Prostate gland (tissue), 2 donors: ENCODE results near the gene FNBP1L. TPM values are rescaled to one million over a fixed set of nuclear protein-coding genes. Genes with fewer than 3 reads are reported as not detected.

Experiments used
- DNase-seq: peaks from one replicate; pipeline ENCODE4 v3.0.0-alpha.2; 2019; ENCODE audit warnings: low spot score
- H3K27ac ChIP-seq, 2 donors: fragments of 200-600 bp; sonication (generic); 2 replicates each; pipeline ENCODE4 v1.5.1; 2017 to 2019
- H3K27me3 ChIP-seq: fragments of 200-600 bp; sonication (generic); replicated peaks from 2 replicates; pipeline ENCODE4 v1.5.1; 2019; ENCODE audit not compliant: insufficient read depth
- H3K36me3 ChIP-seq, 2 donors: fragments of 200-600 bp; sonication (generic); 1 replicate in 1 of 2; 2 replicates in 1 of 2; pipeline versions ENCODE4 v1.5.1 to v1.8.1; 2017 to 2019
- H3K4me1 ChIP-seq: fragments of 200-600 bp; sonication (generic); replicated peaks from 2 replicates; pipeline ENCODE4 v1.5.1; 2019
- H3K4me3 ChIP-seq, 2 donors: fragments of 200-600 bp; sonication (generic); 2 replicates each; pipeline ENCODE4 v1.5.1; 2017 to 2019
- H3K9me3 ChIP-seq: fragments of 200-600 bp; sonication (generic); 2 replicates; pipeline ENCODE4 v1.5.1; 2017
- CTCF ChIP-seq, 4 experiments: fragments of 200-600 bp in 2 of 4; fragments of 450-650 bp in 2 of 4; sonication (generic) in 2 of 4; IDR thresholded peaks; 1 replicate in 3 of 4; 2 replicates in 1 of 4; pipeline ENCODE4 v1.5.1; 2016 to 2019; ENCODE audit warnings: antibody characterized with exemption in 4 of 4, mild to moderate bottlenecking in 2 of 4, moderate library complexity in 2 of 4
- POLR2A ChIP-seq: fragments of 450-650 bp; IDR thresholded peaks from one replicate; pipeline ENCODE4 v1.6.1; 2016; ENCODE audit warnings: antibody characterized with exemption, mild to moderate bottlenecking
- POLR2AphosphoS5 ChIP-seq: sonication (generic); formaldehyde crosslinking; IDR thresholded peaks from one replicate; pipeline ENCODE4 v1.6.1; 2017; ENCODE audit warnings: antibody characterized with exemption
- WGBS: methylation state at CpG from one replicate; pipeline ENCODE4 v1.1.5; 2018; 5-methylcytosine and 5-hydroxymethylcytosine counted together
- intact Hi-C: fragments of 100-400 bp; cut with DNase I; formaldehyde crosslinking; loops from one replicate; pipeline ENCODE4 v1.14.2; 2022
- total RNA-seq, 2 donors: library from RNA; depleted of rRNA; stranded (reverse); fragments of >200 nt; gene quantifications; one replicate each; pipeline ENCODE4 v1.1.0, GENCODE V29; 2016

The FNBP1L gene
- 10 to 100 TPM; 41.1 to 49.7 TPM for total RNA-seq

GRCh38 chr1:93447481-93448291 is at the start of gene FNBP1L:
Gene FNBP1L (plus strand): TSS chr1:93448118. CDS start chr1:93448282, 164 bp downstream.
- Histone ChIP-seq H3K27me3 (no peaks in the 10 kb centered on the region), H3K4me1 (no peaks in the 10 kb centered on the region), H3K9me3 (no peaks in the 10 kb centered on the region), H3K36me3 (no peaks in the 10 kb centered on the region), H3K4me3 (peak within 1 kb of the TSS; percentile 72 to 96), H3K27ac (peak within 1 kb of the TSS; percentile 88 to 92)
- peak; percentile 36 for TF ChIP-seq POLR2AphosphoS5
- TF ChIP-seq POLR2A = peak; percentile 82
- TF ChIP-seq CTCF (IDR thresholded peaks at IDR 0.05) = no peak
- WGBS = under 1% methylated on average over 39 of the region's 52 CpGs
- DNase-seq = peak; percentile 84
- intact Hi-C loops = loop anchor here (5.0 to 10.0 kb wide), 2 partner anchors 165 to 237 kb away; partner anchors contain the start of gene BCAR3

DNA sequence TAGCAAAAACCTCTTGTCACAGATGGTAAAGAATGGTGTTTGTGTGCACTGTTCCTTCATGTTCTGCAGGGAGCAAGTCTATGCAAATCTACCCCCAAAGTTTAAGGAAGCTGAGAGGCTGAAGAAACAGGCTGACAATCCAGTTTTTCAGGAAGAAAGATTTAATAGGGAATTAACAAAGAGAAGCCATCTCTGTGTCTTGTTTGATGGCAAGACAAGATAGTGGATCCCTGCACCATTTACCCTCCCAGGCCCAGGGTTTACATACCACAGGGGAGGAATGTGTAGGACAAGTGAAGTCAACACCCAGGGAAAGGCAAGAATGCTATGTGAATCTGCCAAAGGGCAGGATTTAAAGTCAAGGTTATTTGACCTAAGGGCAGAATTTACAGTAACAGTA is 48.1 kb upstream of the FNBP1L start:
- peak; percentile 44 for TF ChIP-seq POLR2AphosphoS5
- no peak for TF ChIP-seq POLR2A
- no peak for TF ChIP-seq CTCF (IDR thresholded peaks at IDR 0.05)
- DNase-seq = peak; percentile 13
- no peaks in the 10 kb centered on the region for H3K36me3 ChIP-seq
- no peak overlapping the region for H3K4me3 ChIP-seq
- no peaks in the 10 kb centered on the region for H3K9me3 ChIP-seq
- H3K27me3 ChIP-seq = no peaks in the 10 kb centered on the region
- intact Hi-C loops = no loop called here
- H3K4me1 ChIP-seq = no peaks in the 10 kb centered on the region
- peak overlapping the region in 1 of 2 donors; percentile 43 for H3K27ac ChIP-seq

GRCh38 chr1:93408203-93408602 is 39.7 kb upstream of the FNBP1L start:
- WGBS = 93% methylated on average over 4 of the region's 4 CpGs
- intact Hi-C loops = no loop called here
- no peaks in the 10 kb centered on the region for H3K4me1 ChIP-seq

GRCh38 chr1:93411000-93411399 is 36.9 kb upstream of the FNBP1L start:
- Histone ChIP-seq H3K27ac (no peak overlapping the region), H3K9me3 (no peaks in the 10 kb centered on the region), H3K4me3 (no peak overlapping the region), H3K27me3 (no peaks in the 10 kb centered on the region), H3K4me1 (no peaks in the 10 kb centered on the region), H3K36me3 (no peaks in the 10 kb centered on the region)
- intact Hi-C loops = no loop called here
- DNase-seq = no peak
- 29% methylated on average over 2 of the region's 2 CpGs for WGBS
- TF ChIP-seq POLR2A = no peak
- no peak for TF ChIP-seq CTCF (IDR thresholded peaks at IDR 0.05)
- TF ChIP-seq POLR2AphosphoS5 = no peak

More at GRCh38 chr1:93408203-93408602, 39.7 kb upstream of the FNBP1L start:
- DNase-seq = no peak
- H3K27ac ChIP-seq = no peak overlapping the region
- no peaks in the 10 kb centered on the region for H3K9me3 ChIP-seq
- H3K27me3 ChIP-seq = no peaks in the 10 kb centered on the region
- H3K36me3 ChIP-seq = no peaks in the 10 kb centered on the region
- H3K4me3 ChIP-seq = no peak overlapping the region
- no peak for TF ChIP-seq CTCF (IDR thresholded peaks at IDR 0.05)
- TF ChIP-seq POLR2AphosphoS5 = no peak
- TF ChIP-seq POLR2A = no peak

GRCh38 chr1:93414749-93415148 is 33.2 kb upstream of the FNBP1L start:
- WGBS = 47% methylated on average over 3 of the region's 3 CpGs
- no peak for DNase-seq
- Histone ChIP-seq H3K36me3 (no peaks in the 10 kb centered on the region), H3K27me3 (no peaks in the 10 kb centered on the region), H3K27ac (no peak overlapping the region), H3K9me3 (no peaks in the 10 kb centered on the region), H3K4me1 (no peaks in the 10 kb centered on the region), H3K4me3 (no peak overlapping the region)
- TF ChIP-seq POLR2A (no peak), CTCF (IDR thresholded peaks at IDR 0.05) (no peak), POLR2AphosphoS5 (no peak)
- intact Hi-C loops = no loop called here
